Suprapubic skin (tissue), 3 donors: ENCODE results near the gene IFT20.

Experiments used
- CTCF ChIP-seq, 2 donors: fragments of 200-600 bp in 1 of 2; fragments of 450-650 bp in 1 of 2; sonication (generic) in 1 of 2; IDR thresholded peaks; one replicate each; pipeline ENCODE4 v1.5.1; 2016 to 2019; ENCODE audit warnings: antibody characterized with exemption in 2 of 2, mild to moderate bottlenecking in 1 of 2, moderate library complexity in 1 of 2
- POLR2AphosphoS5 ChIP-seq, 3 donors: sonication (generic); formaldehyde crosslinking; IDR thresholded peaks; one replicate each; pipeline ENCODE4 v1.6.1; 2017; ENCODE audit warnings: antibody characterized with exemption in 3 of 3

- TF ChIP-seq CTCF (IDR thresholded peaks at IDR 0.05), result no peak
- TF ChIP-seq POLR2AphosphoS5 (IDR thresholded peaks at IDR 0.05), result no peak
Observed at GRCh38 chr17:28290703-28291102, 44.6 kb downstream of the IFT20 start.
